H1 (cell line): ENCODE measurements around the gene LY6G5C. TPM values are rescaled to one million over a fixed set of nuclear protein-coding genes. Genes with fewer than 3 reads are reported as not detected.

Experiments used
- CTCF ChIA-PET: fragments of 300-600 bp; sonication (Branson Sonifier 250); formaldehyde crosslinking; loops from one replicate; lab custom pipeline; 2021; ENCODE audit not compliant: partially characterized antibody; lab: Charles Lee
- POLR2A ChIA-PET: fragments of 300-600 bp; sonication (Branson Sonifier 250); formaldehyde crosslinking; loops from one replicate; lab custom pipeline; 2021; ENCODE audit warnings: inconsistent platforms; ENCODE audit not compliant: partially characterized antibody; lab: Charles Lee
- DNase-seq, 2 experiments: peaks; one replicate each; pipeline versions ENCODE4 v3.0.0 to v3.0.0-alpha.2; 2010 to 2022; ENCODE audit warnings: low spot score in 2 of 2, low read depth in 1 of 2, mixed read lengths in 1 of 2
- FAIRE-seq: peaks from 2 replicates; lab custom pipeline; 2011; peaks lifted over from hg19 to GRCh38; lab: Jason Lieb, UNC
- H2AFZ ChIP-seq: 2 replicates; pipeline ENCODE4 v1.8.1; 2012; ENCODE audit warnings: low read length, inconsistent platforms
- H2AK5ac ChIP-seq: 2 replicates; pipeline ENCODE4 v1.6.1; 2013; ENCODE audit warnings: low read depth, low read length
- H2BK120ac ChIP-seq: replicated peaks from 2 replicates; pipeline ENCODE3; 2013; ENCODE audit warnings: low read depth, low read length, inconsistent platforms
- H2BK12ac ChIP-seq: 2 replicates; pipeline ENCODE4 v1.6.1; 2013; ENCODE audit warnings: low read depth, low read length
- H2BK15ac ChIP-seq: 2 replicates; pipeline ENCODE4 v1.6.1; 2013; ENCODE audit warnings: low read length
- H2BK20ac ChIP-seq: 2 replicates; pipeline ENCODE4 v1.6.1; 2013; ENCODE audit warnings: low read length
- H2BK5ac ChIP-seq: 2 replicates; pipeline ENCODE4 v1.6.1; 2013; ENCODE audit warnings: low read depth, low read length
- H3K14ac ChIP-seq: 2 replicates; pipeline ENCODE4 v1.6.1; 2013; ENCODE audit warnings: inconsistent platforms; ENCODE audit not compliant: insufficient read length
- H3K18ac ChIP-seq: 2 replicates; pipeline ENCODE4 v1.6.1; 2013; ENCODE audit warnings: low read length; ENCODE audit errors: extremely low read depth
- H3K23ac ChIP-seq: 2 replicates; pipeline ENCODE4 v1.6.1; 2013; ENCODE audit warnings: inconsistent platforms; ENCODE audit not compliant: insufficient read length
- H3K23me2 ChIP-seq: 2 replicates; pipeline ENCODE4 v1.6.1; 2013; ENCODE audit warnings: low read depth, low read length
- H3K27ac ChIP-seq: 2 replicates; pipeline ENCODE4 v1.6.1; 2011; ENCODE audit warnings: low read depth, low read length, inconsistent platforms
- H3K27me3 ChIP-seq, 4 experiments: replicated peaks in 1 of 4; 1 replicate in 1 of 4; 2 replicates in 3 of 4; pipeline versions ENCODE4 v1.6.1 to v1.8.1; 2011 to 2013; ENCODE audit warnings: low read length in 3 of 4, mild to moderate bottlenecking in 3 of 4, inconsistent platforms in 2 of 4, mixed read lengths in 2 of 4, moderate library complexity in 1 of 4; ENCODE audit not compliant: control insufficient read depth in 3 of 4, insufficient read depth in 3 of 4; ENCODE audit errors: extremely low read depth in 1 of 4
- H3K36me3 ChIP-seq, 4 experiments: 2 replicates each; pipeline versions ENCODE4 v1.6.1 to v1.8.1; 2011 to 2013; ENCODE audit warnings: mild to moderate bottlenecking in 4 of 4, low read length in 3 of 4, moderate library complexity in 2 of 4, control low read depth in 1 of 4, inconsistent platforms in 1 of 4; ENCODE audit not compliant: insufficient read depth in 4 of 4, control insufficient read depth in 2 of 4
- H3K4ac ChIP-seq: replicated peaks from 2 replicates; pipeline ENCODE3; 2013; ENCODE audit warnings: low read length, low read depth, mixed read lengths, inconsistent platforms; ENCODE audit not compliant: insufficient read length
- H3K4me1 ChIP-seq, 4 experiments: replicated peaks in 1 of 4; 1 replicate in 1 of 4; 2 replicates in 3 of 4; pipeline versions ENCODE4 v1.6.1 to v1.8.1; 2011 to 2013; ENCODE audit warnings: low read length in 3 of 4, inconsistent platforms in 2 of 4, mixed read lengths in 1 of 4; ENCODE audit not compliant: insufficient read depth in 4 of 4, control insufficient read depth in 3 of 4
- H3K4me2 ChIP-seq, 2 experiments: 2 replicates each; pipeline versions ENCODE4 v1.6.1 to v1.8.1; 2011 to 2013; ENCODE audit warnings: low read depth in 2 of 2, low read length in 2 of 2, control low read depth in 1 of 2, inconsistent platforms in 1 of 2, mild to moderate bottlenecking in 1 of 2; ENCODE audit not compliant: insufficient read depth in 1 of 2
- H3K4me3 ChIP-seq, 4 experiments: fragments of 200-600, 300-600 bp in 1 of 4; sonication (generic), shearing (Covaris generic), sonication (Bioruptor Twin) in 1 of 4; 2 replicates each; pipeline versions ENCODE4 v1.5.1 to v1.8.1; 2011 to 2016; ENCODE audit warnings: low read length in 4 of 4, low read depth in 3 of 4, control low read depth in 2 of 4, inconsistent platforms in 2 of 4, mild to moderate bottlenecking in 2 of 4, mixed read lengths in 1 of 4, moderate library complexity in 1 of 4; ENCODE audit not compliant: insufficient read depth in 2 of 4; ENCODE audit errors: extremely low read depth in 1 of 4
- H3K56ac ChIP-seq: replicated peaks from 2 replicates; pipeline ENCODE3; 2013; ENCODE audit warnings: low read depth, mild to moderate bottlenecking, mixed read lengths, low read length, inconsistent platforms; ENCODE audit not compliant: insufficient read length
- H3K79me1 ChIP-seq: 2 replicates; pipeline ENCODE4 v1.6.1; 2013; ENCODE audit warnings: low read depth, low read length, control low read depth
- H3K79me2 ChIP-seq, 2 experiments: 2 replicates each; pipeline versions ENCODE4 v1.6.1 to v1.8.1; 2012 to 2013; ENCODE audit warnings: low read length in 2 of 2, mild to moderate bottlenecking in 2 of 2, inconsistent platforms in 1 of 2; ENCODE audit not compliant: insufficient read depth in 2 of 2, control insufficient read depth in 1 of 2
- H3K9ac ChIP-seq, 4 experiments: replicated peaks in 1 of 4; 1 replicate in 1 of 4; 2 replicates in 3 of 4; pipeline versions ENCODE4 v1.6.1 to v1.8.1; 2011 to 2013; ENCODE audit warnings: low read depth in 3 of 4, low read length in 3 of 4, control low read depth in 2 of 4, mild to moderate bottlenecking in 2 of 4, moderate library complexity in 2 of 4, inconsistent platforms in 1 of 4; ENCODE audit errors: extremely low read depth in 1 of 4
- H3K9me3 ChIP-seq, 2 experiments: 2 replicates each; pipeline versions ENCODE4 v1.6.1 to v1.8.1; 2012 to 2013; ENCODE audit warnings: mild to moderate bottlenecking in 2 of 2, moderate library complexity in 2 of 2, control low read depth in 1 of 2, inconsistent platforms in 1 of 2, low read depth in 1 of 2, low read length in 1 of 2, mixed read lengths in 1 of 2; ENCODE audit not compliant: insufficient read depth in 2 of 2
- H4K20me1 ChIP-seq, 2 experiments: replicated peaks in 1 of 2; 2 replicates each; pipeline versions ENCODE3 to v1.8.1; 2011 to 2013; ENCODE audit warnings: inconsistent platforms in 2 of 2, low read length in 2 of 2, mild to moderate bottlenecking in 1 of 2; ENCODE audit not compliant: insufficient read depth in 2 of 2, control insufficient read depth in 1 of 2
- H4K5ac ChIP-seq: 2 replicates; pipeline ENCODE4 v1.6.1; 2013; ENCODE audit warnings: low read length, low read depth, mixed read lengths, inconsistent platforms; ENCODE audit not compliant: insufficient read length
- H4K8ac ChIP-seq: 2 replicates; pipeline ENCODE4 v1.8.0; 2013; ENCODE audit warnings: mild to moderate bottlenecking, moderate library complexity, low read length, inconsistent platforms; ENCODE audit not compliant: insufficient read depth; ENCODE audit errors: extremely low read depth
- H4K91ac ChIP-seq: replicated peaks from 2 replicates; pipeline ENCODE3; 2013; ENCODE audit warnings: low read length, mixed read lengths, inconsistent platforms; ENCODE audit not compliant: insufficient read length
- BACH1 ChIP-seq: IDR thresholded peaks from 2 replicates; pipeline ENCODE4 v1.6.1; 2012; ENCODE audit warnings: low read length, improper control_type of control experiment
- CBX8 ChIP-seq: fragments of 300-800, 300-1000 bp; sonication (generic); IDR thresholded peaks from 2 replicates; pipeline ENCODE4 v1.7.1; 2016; ENCODE audit warnings: low read depth, low read length, borderline replicate concordance
- EP300 ChIP-seq, 2 experiments: IDR thresholded peaks; 1 replicate in 1 of 2; 2 replicates in 1 of 2; pipeline ENCODE4 v1.6.1; 2011 to 2012; ENCODE audit warnings: low read depth in 2 of 2, low read length in 2 of 2, mild to moderate bottlenecking in 2 of 2, borderline replicate concordance in 1 of 2, inconsistent platforms in 1 of 2, moderate library complexity in 1 of 2
- KDM1A ChIP-seq: fragments of 200-600, 300-600 bp; sonication (generic); IDR thresholded peaks from 2 replicates; pipeline ENCODE4 v1.7.1; 2016; ENCODE audit warnings: mild to moderate bottlenecking, low read length, borderline replicate concordance
- KDM5A ChIP-seq: fragments of 200-600 bp; IDR thresholded peaks from 2 replicates; pipeline ENCODE4 v1.7.1; 2012; ENCODE audit warnings: mild to moderate bottlenecking, low read length, inconsistent platforms, mixed read lengths
- SRF ChIP-seq: IDR thresholded peaks from 2 replicates; pipeline ENCODE4 v1.6.1; 2011; ENCODE audit warnings: mild to moderate bottlenecking, low read depth, low read length, moderate library complexity
- WGBS, 2 experiments: shearing (Covaris generic) in 1 of 2; methylation state at CpG; one replicate each; pipeline versions ENCODE4 v1.1.6 to v1.1.7; 2013 to 2015; ENCODE audit warnings: low lambda C conversion rate in 2 of 2, mixed read lengths in 2 of 2, inconsistent platforms in 1 of 2, low coverage in 1 of 2, missing lambda C conversion rate in 1 of 2; ENCODE audit not compliant: insufficient replicate concordance in 2 of 2, insufficient coverage in 1 of 2, insufficient read length in 1 of 2; ENCODE audit errors: extremely low coverage in 1 of 2, missing lambda C conversion rate in 1 of 2; 5-methylcytosine and 5-hydroxymethylcytosine counted together
- polyA plus RNA-seq, 7 experiments: library from polyadenylated mRNA; depleted of rRNA in 3 of 7; stranded (reverse) in 5 of 7; unstranded in 2 of 7; fragments of >200 nt in 5 of 7; fragments of 200-250 nt in 2 of 7; gene quantifications; 1 replicate in 5 of 7; 2 replicates in 1 of 7; 4 replicates in 1 of 7; pipeline versions ENCODE4 v1.2.1 to v1.2.3, GENCODE V29; 2011 to 2013; ENCODE audit warnings: missing spikeins in 2 of 7, mixed read lengths in 2 of 7
- total RNA-seq: library from RNA; stranded (reverse); fragmentation: NEBNext Ultra II Directional; extraction: Animal tissue kit (Norgen Biotek cat#: 25700); gene quantifications from 2 replicates; pipeline ENCODE4 v1.2.1, GENCODE V29; 2021
- TF ChIP-seq, protein P1 (sequence below): IDR thresholded peaks from 2 replicates; pipeline ENCODE4 v1.6.1; 2012; ENCODE audit warnings: low read length, inconsistent platforms

Gene LY6G5C
- total and polyA plus RNA-seq, 2 of the 8 experiments (the other 6 are each of a cell fraction or from before 2014, with no cell fraction given): 1.1 to 1.8 TPM

DNA sequence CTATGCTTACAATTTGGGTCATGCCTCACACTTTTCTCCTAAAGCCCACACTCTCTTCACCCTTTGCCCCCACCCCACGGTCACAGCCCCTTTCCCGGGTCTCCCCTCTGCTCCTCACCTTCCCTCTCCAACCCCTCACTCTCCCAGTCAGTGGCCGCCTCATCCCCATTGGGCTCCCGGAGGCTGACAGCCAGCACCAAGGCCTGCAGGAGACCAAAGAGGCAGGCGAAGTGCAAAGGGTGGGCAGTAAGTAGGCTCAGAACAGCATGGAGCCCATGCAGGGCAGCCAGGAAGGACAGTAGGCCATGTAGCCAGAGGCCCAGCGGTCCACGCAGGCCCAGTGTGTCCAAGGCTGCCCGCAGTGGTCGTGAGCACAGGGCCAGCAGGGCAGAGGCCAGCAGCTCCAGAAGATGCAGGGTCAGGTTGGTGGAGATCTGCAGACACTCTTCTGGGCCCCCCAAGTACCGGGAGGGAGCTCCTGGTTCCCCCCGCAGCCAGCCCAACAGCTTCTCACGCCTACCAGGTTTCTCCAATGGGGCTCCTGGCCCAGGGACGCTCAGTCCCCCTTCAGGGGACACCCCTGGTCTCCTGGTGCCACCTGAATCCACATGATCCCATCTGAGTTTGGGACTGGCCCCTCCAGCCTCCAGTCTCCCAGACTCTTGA lies 21.8 kb downstream of the LY6G5C start:
- Histone ChIP-seq H3K56ac (no peak overlapping the region), H3K4ac (no peak overlapping the region), H3K27ac (no peak overlapping the region), H4K8ac (no peak overlapping the region), H3K9me3 (no peaks in the 10 kb centered on the region), H3K4me2 (peak overlapping the region; percentile 94 to 95; a peak in 3 of 4 replicates), H3K9ac (no peak overlapping the region), H3K4me1 (peaks cover 0 to 12% (median 4%) of the 10 kb centered on the region in 4 experiments; a peak in 5 of 7 replicates), H3K4me3 (peak overlapping the region; percentile 85 to 94 (median 88); a peak in 5 of 8 replicates), H4K5ac (no peak overlapping the region), H2BK120ac (no peak overlapping the region), H3K23me2 (peaks cover 4% of the 10 kb centered on the region; the same call in 1 of the 2 replicates), H3K79me2 (peaks cover 0 to 35% of the 10 kb centered on the region in 2 experiments; a peak in 3 of 4 replicates), H2BK5ac (no peak overlapping the region), H4K91ac (no peak overlapping the region), H2AFZ (no peak overlapping the region), H3K23ac (no peak overlapping the region), H3K36me3 (peaks cover 4 to 19% (median 9%) of the 10 kb centered on the region in 4 experiments; a peak in 6 of 8 replicates), H4K20me1 (peaks cover 0 to 3% of the 10 kb centered on the region in 2 experiments), H2BK12ac (no peak overlapping the region; the same call in 1 of the 2 replicates), H3K14ac (no peak overlapping the region), H3K79me1 (peaks cover 9% of the 10 kb centered on the region), H2BK20ac (no peak overlapping the region), H2BK15ac (no peak overlapping the region), H2AK5ac (no peak overlapping the region), H3K27me3 (no peaks in the 10 kb centered on the region), H3K18ac (no peak overlapping the region)
- FAIRE-seq: no peak
- no peak for DNase-seq
- ChIA-PET CTCF (interaction anchor here (0.6 to 3.2 kb wide), 4 partner anchors 10 to 161 kb away, joined by 3 to 9 read pairs (median 4); no protein-coding TSS in a partner anchor), POLR2A (interaction anchor here (0.6 to 25.5 kb wide), 10 partner anchors 6 to 176 kb away, joined by 3 to 883 read pairs (median 11); partner anchors contain the start of genes AIF1, APOM, BAG6 and DDAH2)
- WGBS, 2 experiments: 90% methylated on average over 13 of the region's 13 CpGs; no CpG with 5 or more reads in 1 of the 2 experiments
- no peak for TF ChIP-seq EP300 (IDR thresholded peaks at IDR 0.05; ENCODE audit: borderline replicate concordance in 1 of 2, low read depth in 2 of 2, low read length in 2 of 2)
- TF ChIP-seq KDM5A: no peak
- TF ChIP-seq CBX8: no peak
- no peak for TF ChIP-seq BACH1
- no peak for TF ChIP-seq SRF
- TF ChIP-seq, protein P1, sequence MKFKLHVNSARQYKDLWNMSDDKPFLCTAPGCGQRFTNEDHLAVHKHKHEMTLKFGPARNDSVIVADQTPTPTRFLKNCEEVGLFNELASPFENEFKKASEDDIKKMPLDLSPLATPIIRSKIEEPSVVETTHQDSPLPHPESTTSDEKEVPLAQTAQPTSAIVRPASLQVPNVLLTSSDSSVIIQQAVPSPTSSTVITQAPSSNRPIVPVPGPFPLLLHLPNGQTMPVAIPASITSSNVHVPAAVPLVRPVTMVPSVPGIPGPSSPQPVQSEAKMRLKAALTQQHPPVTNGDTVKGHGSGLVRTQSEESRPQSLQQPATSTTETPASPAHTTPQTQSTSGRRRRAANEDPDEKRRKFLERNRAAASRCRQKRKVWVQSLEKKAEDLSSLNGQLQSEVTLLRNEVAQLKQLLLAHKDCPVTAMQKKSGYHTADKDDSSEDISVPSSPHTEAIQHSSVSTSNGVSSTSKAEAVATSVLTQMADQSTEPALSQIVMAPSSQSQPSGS: no peak
- no peak for TF ChIP-seq KDM1A
